Prostate gland (tissue), 2 donors: Measurements from ENCODE around the gene E4F1.
A peak's percentile ranks its signal among the peaks of the same experiment; 100 is the strongest.

Source experiments
- POLR2AphosphoS5 ChIP-seq: sonication (generic); formaldehyde crosslinking; IDR thresholded peaks from one replicate; pipeline ENCODE4 v1.6.1; 2017; ENCODE audit warnings: antibody characterized with exemption
- TF ChIP-seq, protein P1 (sequence below), 4 experiments: fragments of 200-600 bp in 2 of 4; fragments of 450-650 bp in 2 of 4; sonication (generic) in 2 of 4; IDR thresholded peaks; 1 replicate in 3 of 4; 2 replicates in 1 of 4; pipeline ENCODE4 v1.5.1; 2016 to 2019; ENCODE audit warnings: antibody characterized with exemption in 4 of 4, mild to moderate bottlenecking in 2 of 4, moderate library complexity in 2 of 4

DNA sequence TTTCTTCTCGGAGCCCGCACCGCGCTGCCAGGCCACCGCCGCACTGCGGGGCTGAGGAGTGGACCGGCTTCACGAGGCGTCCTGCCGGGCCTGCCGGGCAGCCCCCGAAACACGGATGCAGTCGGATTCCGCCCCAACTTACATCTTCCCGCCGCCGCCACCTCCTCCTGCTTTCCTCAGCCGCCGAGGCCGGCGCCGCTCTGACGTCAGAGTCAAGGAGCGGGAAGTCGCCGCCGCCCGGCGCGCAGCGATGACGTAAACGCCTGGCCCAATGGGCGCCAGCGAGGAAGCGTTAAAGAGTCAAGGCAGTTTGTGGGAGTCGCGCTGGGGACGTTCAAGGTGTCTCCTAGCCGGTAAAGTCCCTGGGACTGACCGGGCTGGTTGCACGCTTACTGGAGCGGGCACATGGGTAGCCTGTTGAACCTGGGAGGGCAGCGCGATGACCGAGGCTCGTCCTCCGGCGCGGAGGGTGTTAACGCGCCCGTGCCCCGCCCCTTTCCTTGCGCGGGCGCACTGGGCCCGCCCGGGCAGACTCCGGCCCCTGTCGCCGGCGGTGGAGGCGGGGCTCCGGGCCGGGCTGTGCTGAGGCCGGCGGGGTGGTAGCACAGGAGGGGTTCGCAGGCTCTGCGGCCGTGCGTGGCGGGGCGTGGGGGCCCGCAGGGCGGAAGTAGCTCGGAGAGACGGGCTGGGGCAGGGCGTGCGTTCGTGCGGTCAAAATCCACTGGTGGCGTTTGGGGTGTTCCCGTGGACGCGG is 44.7 kb downstream of the E4F1 start, which contains the start of gene RNPS1:
- TF ChIP-seq, protein P1, sequence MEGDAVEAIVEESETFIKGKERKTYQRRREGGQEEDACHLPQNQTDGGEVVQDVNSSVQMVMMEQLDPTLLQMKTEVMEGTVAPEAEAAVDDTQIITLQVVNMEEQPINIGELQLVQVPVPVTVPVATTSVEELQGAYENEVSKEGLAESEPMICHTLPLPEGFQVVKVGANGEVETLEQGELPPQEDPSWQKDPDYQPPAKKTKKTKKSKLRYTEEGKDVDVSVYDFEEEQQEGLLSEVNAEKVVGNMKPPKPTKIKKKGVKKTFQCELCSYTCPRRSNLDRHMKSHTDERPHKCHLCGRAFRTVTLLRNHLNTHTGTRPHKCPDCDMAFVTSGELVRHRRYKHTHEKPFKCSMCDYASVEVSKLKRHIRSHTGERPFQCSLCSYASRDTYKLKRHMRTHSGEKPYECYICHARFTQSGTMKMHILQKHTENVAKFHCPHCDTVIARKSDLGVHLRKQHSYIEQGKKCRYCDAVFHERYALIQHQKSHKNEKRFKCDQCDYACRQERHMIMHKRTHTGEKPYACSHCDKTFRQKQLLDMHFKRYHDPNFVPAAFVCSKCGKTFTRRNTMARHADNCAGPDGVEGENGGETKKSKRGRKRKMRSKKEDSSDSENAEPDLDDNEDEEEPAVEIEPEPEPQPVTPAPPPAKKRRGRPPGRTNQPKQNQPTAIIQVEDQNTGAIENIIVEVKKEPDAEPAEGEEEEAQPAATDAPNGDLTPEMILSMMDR (IDR thresholded peaks at IDR 0.05): peak in 2 of 4 experiments; percentile 30 to 35
- peak; percentile 97 for TF ChIP-seq POLR2AphosphoS5
